ENCODE measurements around the gene TRIM17. TPM values are rescaled to one million over a fixed set of nuclear protein-coding genes. Genes with fewer than 3 reads are reported as not detected.

The TRIM17 gene
- total and polyA plus RNA-seq, 2 of the 13 experiments (the other 11 are each of a cell fraction or from before 2014, with no cell fraction given): 0.32 to 0.64 TPM

DNA sequence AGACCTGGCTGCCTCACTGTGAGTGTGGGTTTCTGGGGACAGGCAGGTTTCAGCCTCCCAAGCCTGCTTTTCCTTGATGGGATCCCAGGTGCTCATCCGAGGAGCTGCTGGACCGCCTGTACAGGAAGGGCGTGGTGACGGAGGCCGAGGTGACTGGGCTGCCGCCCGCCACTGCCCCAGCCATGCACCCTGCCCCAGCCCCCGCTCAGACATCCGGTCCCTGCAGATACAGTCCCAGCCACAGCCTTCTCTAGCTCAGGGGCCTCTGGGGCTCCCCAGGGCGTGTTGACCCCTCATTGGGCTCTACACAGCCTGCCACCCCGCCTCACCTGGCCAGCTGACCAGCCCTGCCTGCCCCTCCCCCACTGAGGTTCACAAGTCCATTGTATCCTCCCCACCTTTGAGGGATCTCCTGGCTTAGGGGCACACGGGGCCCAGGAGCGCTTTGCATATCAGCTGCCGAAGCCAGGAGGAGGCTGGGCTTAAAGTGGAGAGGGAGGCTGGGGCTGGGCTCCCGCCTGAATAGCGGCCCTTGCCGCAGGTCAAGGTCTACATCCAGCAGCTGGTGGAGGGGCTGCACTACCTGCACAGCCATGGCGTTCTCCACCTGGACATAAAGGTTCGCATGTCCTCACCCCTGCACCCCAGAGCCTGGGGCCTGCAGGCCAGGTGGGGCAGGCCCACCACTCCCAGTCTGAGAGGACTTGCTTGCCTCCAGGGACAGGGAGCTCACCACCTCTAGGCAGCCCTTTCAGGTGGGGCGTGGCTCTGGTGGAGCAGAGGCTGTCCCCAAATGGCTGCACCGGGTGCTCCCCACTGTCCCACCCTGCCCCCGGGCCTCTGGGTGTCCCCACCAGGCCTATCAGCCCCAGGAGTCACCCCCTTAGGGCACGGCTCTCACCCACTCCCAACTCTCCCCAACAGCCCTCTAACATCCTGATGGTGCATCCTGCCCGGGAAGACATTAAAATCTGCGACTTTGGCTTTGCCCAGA, 48.6 kb downstream of the TRIM17 start (continued):
- TF ChIP-seq HMGXB3 (CRISPR knock-in tag; IDR thresholded peaks at IDR 0.05; ENCODE audit: borderline replicate concordance) (no peak), ZNF160 (CRISPR knock-in tag; IDR thresholded peaks at IDR 0.05) (no peak), ZNF670 (CRISPR knock-in tag; IDR thresholded peaks at IDR 0.05; ENCODE audit: borderline replicate concordance) (no peak), STAG1 (CRISPR knock-in tag; IDR thresholded peaks at IDR 0.05) (no peak), ADNP (CRISPR knock-in tag; IDR thresholded peaks at IDR 0.05) (peak; percentile 73), ZFP1 (CRISPR knock-in tag; IDR thresholded peaks at IDR 0.05) (no peak), SP140L (CRISPR knock-in tag; IDR thresholded peaks at IDR 0.05; ENCODE audit: borderline replicate concordance) (no peak), ZNF12 (CRISPR knock-in tag; IDR thresholded peaks at IDR 0.05) (no peak), FOXO1 (CRISPR knock-in tag; IDR thresholded peaks at IDR 0.05) (no peak), MYC (CRISPR knock-in tag; IDR thresholded peaks at IDR 0.05; ENCODE audit: borderline replicate concordance) (no peak), GABPA (IDR thresholded peaks at IDR 0.05; ENCODE audit: low read depth, low read length) (no peak), GABPA (CRISPR knock-in tag; IDR thresholded peaks at IDR 0.05; ENCODE audit: low read depth) (peak; percentile 56), BORCS8-MEF2B (CRISPR knock-in tag; IDR thresholded peaks at IDR 0.05) (no peak), ZNF572 (CRISPR knock-in tag; IDR thresholded peaks at IDR 0.05) (no peak), ZMYM4 (CRISPR knock-in tag; IDR thresholded peaks at IDR 0.05) (no peak), ETV5 (CRISPR knock-in tag; IDR thresholded peaks at IDR 0.05; ENCODE audit: borderline replicate concordance) (peak; percentile 60; the same call in 1 of the 2 replicates), PHF21A (CRISPR knock-in tag; IDR thresholded peaks at IDR 0.05) (0 out of 2 replicates have a peak, but pooled peaks have one; percentile 61), ZSCAN12 (CRISPR knock-in tag; IDR thresholded peaks at IDR 0.05) (no peak), WIZ (CRISPR knock-in tag; IDR thresholded peaks at IDR 0.05) (no peak), ZNF136 (CRISPR knock-in tag; IDR thresholded peaks at IDR 0.05; ENCODE audit: low read depth) (no peak)
- TF ChIP-seq, protein P1, sequence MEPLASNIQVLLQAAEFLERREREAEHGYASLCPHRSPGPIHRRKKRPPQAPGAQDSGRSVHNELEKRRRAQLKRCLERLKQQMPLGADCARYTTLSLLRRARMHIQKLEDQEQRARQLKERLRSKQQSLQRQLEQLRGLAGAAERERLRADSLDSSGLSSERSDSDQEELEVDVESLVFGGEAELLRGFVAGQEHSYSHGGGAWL (CRISPR knock-in tag; IDR thresholded peaks at IDR 0.05): no peak
- TF ChIP-seq, protein P2, sequence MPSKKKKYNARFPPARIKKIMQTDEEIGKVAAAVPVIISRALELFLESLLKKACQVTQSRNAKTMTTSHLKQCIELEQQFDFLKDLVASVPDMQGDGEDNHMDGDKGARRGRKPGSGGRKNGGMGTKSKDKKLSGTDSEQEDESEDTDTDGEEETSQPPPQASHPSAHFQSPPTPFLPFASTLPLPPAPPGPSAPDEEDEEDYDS (CRISPR knock-in tag; IDR thresholded peaks at IDR 0.05): no peak
- TF ChIP-seq, protein P3, sequence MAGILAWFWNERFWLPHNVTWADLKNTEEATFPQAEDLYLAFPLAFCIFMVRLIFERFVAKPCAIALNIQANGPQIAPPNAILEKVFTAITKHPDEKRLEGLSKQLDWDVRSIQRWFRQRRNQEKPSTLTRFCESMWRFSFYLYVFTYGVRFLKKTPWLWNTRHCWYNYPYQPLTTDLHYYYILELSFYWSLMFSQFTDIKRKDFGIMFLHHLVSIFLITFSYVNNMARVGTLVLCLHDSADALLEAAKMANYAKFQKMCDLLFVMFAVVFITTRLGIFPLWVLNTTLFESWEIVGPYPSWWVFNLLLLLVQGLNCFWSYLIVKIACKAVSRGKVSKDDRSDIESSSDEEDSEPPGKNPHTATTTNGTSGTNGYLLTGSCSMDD (CRISPR knock-in tag; IDR thresholded peaks at IDR 0.05): no peak
- TF ChIP-seq, protein P4, sequence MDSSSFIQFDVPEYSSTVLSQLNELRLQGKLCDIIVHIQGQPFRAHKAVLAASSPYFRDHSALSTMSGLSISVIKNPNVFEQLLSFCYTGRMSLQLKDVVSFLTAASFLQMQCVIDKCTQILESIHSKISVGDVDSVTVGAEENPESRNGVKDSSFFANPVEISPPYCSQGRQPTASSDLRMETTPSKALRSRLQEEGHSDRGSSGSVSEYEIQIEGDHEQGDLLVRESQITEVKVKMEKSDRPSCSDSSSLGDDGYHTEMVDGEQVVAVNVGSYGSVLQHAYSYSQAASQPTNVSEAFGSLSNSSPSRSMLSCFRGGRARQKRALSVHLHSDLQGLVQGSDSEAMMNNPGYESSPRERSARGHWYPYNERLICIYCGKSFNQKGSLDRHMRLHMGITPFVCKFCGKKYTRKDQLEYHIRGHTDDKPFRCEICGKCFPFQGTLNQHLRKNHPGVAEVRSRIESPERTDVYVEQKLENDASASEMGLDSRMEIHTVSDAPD (CRISPR knock-in tag; IDR thresholded peaks at IDR 0.05): no peak
